ENCODE data around the gene HPX. TPM values are rescaled to one million over a fixed set of nuclear protein-coding genes. Genes with fewer than 3 reads are reported as not detected.

Gene HPX
- total and polyA plus RNA-seq, 4 donors = 2,251 to 9,224 (median 5,760) TPM

DNA sequence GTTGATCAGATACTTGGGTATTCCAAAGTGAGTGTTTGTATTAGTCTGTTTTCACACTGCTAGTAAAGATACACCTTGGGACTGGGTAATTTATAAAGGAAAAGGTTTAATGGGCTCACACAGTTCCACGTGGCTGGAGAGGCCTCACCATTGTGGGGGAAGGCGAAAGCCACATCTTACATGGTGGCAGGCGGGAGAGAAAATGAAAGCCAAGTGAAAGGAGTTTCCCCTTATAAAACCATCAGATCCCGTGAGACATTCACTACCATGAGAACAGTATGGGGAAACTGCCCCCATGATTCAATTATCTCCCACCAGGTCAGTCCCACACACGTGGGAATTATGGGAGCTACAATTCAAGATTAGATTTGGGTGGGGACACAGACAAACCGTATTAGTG lies 47.6 kb upstream of the HPX start:
- H3K27me3 ChIP-seq (ENCODE audit: control insufficient read depth in 4 of 4, insufficient read depth in 4 of 4, low read length in 3 of 4) = no peaks in the 10 kb centered on the region
- no peaks in the 10 kb centered on the region for H3K9me3 ChIP-seq (ENCODE audit: control insufficient read depth in 4 of 4, low read length in 3 of 4)
- H3K4me3 ChIP-seq (ENCODE audit: low read depth in 1 of 3, low read length in 3 of 3) = no peak overlapping the region
- DNase-seq (ENCODE audit: low spot score) = no peak
- peaks cover 7 to 12% (median 10%) of the 10 kb centered on the region in 4 donors for H3K4me1 ChIP-seq (ENCODE audit: control insufficient read depth in 4 of 4, insufficient read depth in 4 of 4, low read length in 3 of 4)
- 92% methylated on average over 6 of the region's 6 CpGs for WGBS
- H3K27ac ChIP-seq (ENCODE audit: low read depth in 1 of 2, low read length in 2 of 2) = no peak overlapping the region
- no peak overlapping the region for H3K9ac ChIP-seq (ENCODE audit: low read depth in 1 of 2, low read length in 2 of 2)
- H3K36me3 ChIP-seq (ENCODE audit: control insufficient read depth in 4 of 4, insufficient read depth in 3 of 4, low read depth in 1 of 4, low read length in 3 of 4) = peaks cover 0 to 23% (median 13%) of the 10 kb centered on the region in 4 donors
- TF ChIP-seq SP1 (IDR thresholded peaks at IDR 0.05) (no peak), HNF4G (IDR thresholded peaks at IDR 0.05) (no peak), EGR1 (IDR thresholded peaks at IDR 0.05; ENCODE audit: low read depth in 2 of 2) (no peak), TAF1 (conservative IDR thresholded peaks at IDR 0.05) (no peak), GABPA (IDR thresholded peaks at IDR 0.05 in 1 of 2, conservative IDR thresholded peaks at IDR 0.05 in 1 of 2) (no peak)
- TF ChIP-seq, protein P1, sequence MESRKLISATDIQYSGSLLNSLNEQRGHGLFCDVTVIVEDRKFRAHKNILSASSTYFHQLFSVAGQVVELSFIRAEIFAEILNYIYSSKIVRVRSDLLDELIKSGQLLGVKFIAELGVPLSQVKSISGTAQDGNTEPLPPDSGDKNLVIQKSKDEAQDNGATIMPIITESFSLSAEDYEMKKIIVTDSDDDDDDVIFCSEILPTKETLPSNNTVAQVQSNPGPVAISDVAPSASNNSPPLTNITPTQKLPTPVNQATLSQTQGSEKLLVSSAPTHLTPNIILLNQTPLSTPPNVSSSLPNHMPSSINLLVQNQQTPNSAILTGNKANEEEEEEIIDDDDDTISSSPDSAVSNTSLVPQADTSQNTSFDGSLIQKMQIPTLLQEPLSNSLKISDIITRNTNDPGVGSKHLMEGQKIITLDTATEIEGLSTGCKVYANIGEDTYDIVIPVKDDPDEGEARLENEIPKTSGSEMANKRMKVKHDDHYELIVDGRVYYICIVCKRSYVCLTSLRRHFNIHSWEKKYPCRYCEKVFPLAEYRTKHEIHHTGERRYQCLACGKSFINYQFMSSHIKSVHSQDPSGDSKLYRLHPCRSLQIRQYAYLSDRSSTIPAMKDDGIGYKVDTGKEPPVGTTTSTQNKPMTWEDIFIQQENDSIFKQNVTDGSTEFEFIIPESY (IDR thresholded peaks at IDR 0.05) = no peak
- TF ChIP-seq, protein P2, sequence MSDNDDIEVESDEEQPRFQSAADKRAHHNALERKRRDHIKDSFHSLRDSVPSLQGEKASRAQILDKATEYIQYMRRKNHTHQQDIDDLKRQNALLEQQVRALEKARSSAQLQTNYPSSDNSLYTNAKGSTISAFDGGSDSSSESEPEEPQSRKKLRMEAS (IDR thresholded peaks at IDR 0.05) = no peak
- TF ChIP-seq, protein P3, sequence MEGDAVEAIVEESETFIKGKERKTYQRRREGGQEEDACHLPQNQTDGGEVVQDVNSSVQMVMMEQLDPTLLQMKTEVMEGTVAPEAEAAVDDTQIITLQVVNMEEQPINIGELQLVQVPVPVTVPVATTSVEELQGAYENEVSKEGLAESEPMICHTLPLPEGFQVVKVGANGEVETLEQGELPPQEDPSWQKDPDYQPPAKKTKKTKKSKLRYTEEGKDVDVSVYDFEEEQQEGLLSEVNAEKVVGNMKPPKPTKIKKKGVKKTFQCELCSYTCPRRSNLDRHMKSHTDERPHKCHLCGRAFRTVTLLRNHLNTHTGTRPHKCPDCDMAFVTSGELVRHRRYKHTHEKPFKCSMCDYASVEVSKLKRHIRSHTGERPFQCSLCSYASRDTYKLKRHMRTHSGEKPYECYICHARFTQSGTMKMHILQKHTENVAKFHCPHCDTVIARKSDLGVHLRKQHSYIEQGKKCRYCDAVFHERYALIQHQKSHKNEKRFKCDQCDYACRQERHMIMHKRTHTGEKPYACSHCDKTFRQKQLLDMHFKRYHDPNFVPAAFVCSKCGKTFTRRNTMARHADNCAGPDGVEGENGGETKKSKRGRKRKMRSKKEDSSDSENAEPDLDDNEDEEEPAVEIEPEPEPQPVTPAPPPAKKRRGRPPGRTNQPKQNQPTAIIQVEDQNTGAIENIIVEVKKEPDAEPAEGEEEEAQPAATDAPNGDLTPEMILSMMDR (IDR thresholded peaks at IDR 0.05; ENCODE audit: low read depth, low read length, missing input control) = no peak

DNA sequence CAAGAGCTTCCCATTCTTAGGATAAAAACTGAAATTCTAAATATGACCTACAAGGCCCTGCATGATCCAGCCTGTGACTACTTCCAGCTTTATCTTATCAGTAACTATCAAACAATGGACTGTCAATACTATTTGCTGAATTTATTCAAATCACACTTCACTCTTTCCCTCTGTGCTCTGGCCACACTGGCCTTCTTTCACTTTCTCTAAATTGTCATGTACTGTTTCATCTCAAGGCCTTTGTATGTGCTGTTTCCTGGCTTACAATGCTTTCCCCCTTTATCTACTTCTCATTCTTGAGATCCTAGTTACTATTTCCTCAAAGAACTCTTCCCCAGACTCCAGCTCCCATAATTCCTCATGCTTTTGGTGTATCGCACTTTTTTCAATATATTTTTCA lies 46.2 kb upstream of the HPX start:
- no peaks in the 10 kb centered on the region for H3K27me3 ChIP-seq (ENCODE audit: control insufficient read depth in 4 of 4, insufficient read depth in 4 of 4, low read length in 3 of 4)
- WGBS = 79% methylated on average over 1 of the region's 1 CpG
- TF ChIP-seq FOXA1 (IDR thresholded peaks at IDR 0.05) (no peak), HNF4G (IDR thresholded peaks at IDR 0.05) (no peak), TAF1 (conservative IDR thresholded peaks at IDR 0.05) (no peak), YY1 (IDR thresholded peaks at IDR 0.05) (no peak), RXRA (IDR thresholded peaks at IDR 0.05) (no peak), NR2F2 (IDR thresholded peaks at IDR 0.05) (no peak), EGR1 (IDR thresholded peaks at IDR 0.05; ENCODE audit: low read depth in 2 of 2) (no peak), SP1 (IDR thresholded peaks at IDR 0.05) (no peak), FOXA2 (IDR thresholded peaks at IDR 0.05) (no peak), HNF4A (conservative IDR thresholded peaks at IDR 0.05) (no peak)
- TF ChIP-seq, protein P4, sequence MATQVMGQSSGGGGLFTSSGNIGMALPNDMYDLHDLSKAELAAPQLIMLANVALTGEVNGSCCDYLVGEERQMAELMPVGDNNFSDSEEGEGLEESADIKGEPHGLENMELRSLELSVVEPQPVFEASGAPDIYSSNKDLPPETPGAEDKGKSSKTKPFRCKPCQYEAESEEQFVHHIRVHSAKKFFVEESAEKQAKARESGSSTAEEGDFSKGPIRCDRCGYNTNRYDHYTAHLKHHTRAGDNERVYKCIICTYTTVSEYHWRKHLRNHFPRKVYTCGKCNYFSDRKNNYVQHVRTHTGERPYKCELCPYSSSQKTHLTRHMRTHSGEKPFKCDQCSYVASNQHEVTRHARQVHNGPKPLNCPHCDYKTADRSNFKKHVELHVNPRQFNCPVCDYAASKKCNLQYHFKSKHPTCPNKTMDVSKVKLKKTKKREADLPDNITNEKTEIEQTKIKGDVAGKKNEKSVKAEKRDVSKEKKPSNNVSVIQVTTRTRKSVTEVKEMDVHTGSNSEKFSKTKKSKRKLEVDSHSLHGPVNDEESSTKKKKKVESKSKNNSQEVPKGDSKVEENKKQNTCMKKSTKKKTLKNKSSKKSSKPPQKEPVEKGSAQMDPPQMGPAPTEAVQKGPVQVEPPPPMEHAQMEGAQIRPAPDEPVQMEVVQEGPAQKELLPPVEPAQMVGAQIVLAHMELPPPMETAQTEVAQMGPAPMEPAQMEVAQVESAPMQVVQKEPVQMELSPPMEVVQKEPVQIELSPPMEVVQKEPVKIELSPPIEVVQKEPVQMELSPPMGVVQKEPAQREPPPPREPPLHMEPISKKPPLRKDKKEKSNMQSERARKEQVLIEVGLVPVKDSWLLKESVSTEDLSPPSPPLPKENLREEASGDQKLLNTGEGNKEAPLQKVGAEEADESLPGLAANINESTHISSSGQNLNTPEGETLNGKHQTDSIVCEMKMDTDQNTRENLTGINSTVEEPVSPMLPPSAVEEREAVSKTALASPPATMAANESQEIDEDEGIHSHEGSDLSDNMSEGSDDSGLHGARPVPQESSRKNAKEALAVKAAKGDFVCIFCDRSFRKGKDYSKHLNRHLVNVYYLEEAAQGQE (IDR thresholded peaks at IDR 0.05) = no peak
- TF ChIP-seq, protein P3 (IDR thresholded peaks at IDR 0.05; ENCODE audit: low read depth, low read length, missing input control) = no peak
- TF ChIP-seq, protein P5, sequence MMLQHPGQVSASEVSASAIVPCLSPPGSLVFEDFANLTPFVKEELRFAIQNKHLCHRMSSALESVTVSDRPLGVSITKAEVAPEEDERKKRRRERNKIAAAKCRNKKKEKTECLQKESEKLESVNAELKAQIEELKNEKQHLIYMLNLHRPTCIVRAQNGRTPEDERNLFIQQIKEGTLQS (IDR thresholded peaks at IDR 0.05) = no peak
- TF ChIP-seq, protein P1 (IDR thresholded peaks at IDR 0.05) = no peak
- TF ChIP-seq, protein P2 (IDR thresholded peaks at IDR 0.05) = no peak
- DNase-seq (ENCODE audit: low spot score) = no peak
- peaks cover 2 to 28% (median 19%) of the 10 kb centered on the region in 4 donors for H3K36me3 ChIP-seq (ENCODE audit: control insufficient read depth in 4 of 4, insufficient read depth in 3 of 4, low read depth in 1 of 4, low read length in 3 of 4)
- H3K4me3 ChIP-seq (ENCODE audit: low read depth in 1 of 3, low read length in 3 of 3) = no peak overlapping the region
- no peaks in the 10 kb centered on the region for H3K9me3 ChIP-seq (ENCODE audit: control insufficient read depth in 4 of 4, low read length in 3 of 4)
- no peak overlapping the region for H3K27ac ChIP-seq (ENCODE audit: low read depth in 1 of 2, low read length in 2 of 2)
- peaks cover 15 to 20% (median 18%) of the 10 kb centered on the region in 4 donors for H3K4me1 ChIP-seq (ENCODE audit: control insufficient read depth in 4 of 4, insufficient read depth in 4 of 4, low read length in 3 of 4)
- H3K9ac ChIP-seq (ENCODE audit: low read depth in 1 of 2, low read length in 2 of 2) = no peak overlapping the region

Data from liver (tissue), 9 donors.